Lower leg skin (tissue), 4 donors: ENCODE results near the gene ACBD5. TPM values are rescaled to one million over a fixed set of nuclear protein-coding genes. Genes with fewer than 3 reads are reported as not detected.
"Not testable (repeated sequence)": the region's sequence is repeated elsewhere in the genome, so short reads cannot be mapped to it uniquely, and the experiment has no call there.

Experiments
- DNase-seq, 2 donors: peaks; one replicate each; pipeline ENCODE4 v3.0.0-alpha.2; 2019; ENCODE audit warnings: low spot score in 2 of 2
- H3K4me3 ChIP-seq: fragments of 200-600 bp; sonication (generic); 2 replicates; pipeline ENCODE4 v1.5.1; 2017; ENCODE audit warnings: mild to moderate bottlenecking, low read depth; ENCODE audit not compliant: poor library complexity, severe bottlenecking
- CTCF ChIP-seq, 3 donors: fragments of 450-650 bp; IDR thresholded peaks; one replicate each; pipeline ENCODE4 v1.5.1; 2016; ENCODE audit warnings: antibody characterized with exemption in 3 of 3, mild to moderate bottlenecking in 3 of 3, moderate library complexity in 2 of 3
- POLR2A ChIP-seq, 2 donors: fragments of 450-650 bp; IDR thresholded peaks; one replicate each; pipeline ENCODE4 v1.6.1; 2016 to 2017; ENCODE audit warnings: antibody characterized with exemption in 2 of 2, mild to moderate bottlenecking in 1 of 2, moderate library complexity in 1 of 2
- WGBS, 2 donors: methylation state at CpG; one replicate each; pipeline ENCODE4 v1.1.5; 2018; 5-methylcytosine and 5-hydroxymethylcytosine counted together
- intact Hi-C: fragments of 100-400 bp; cut with DNase I; formaldehyde crosslinking; loops from one replicate; pipeline ENCODE4 v1.15.0; 2023; ENCODE audit warnings: low total_unique reads
- total RNA-seq, 4 donors: library from RNA; depleted of rRNA; stranded (reverse); fragments of >200 nt; gene quantifications; one replicate each; pipeline ENCODE4 v1.1.0, GENCODE V29; 2016

Gene ACBD5
- total RNA-seq, 4 donors from 2014 or later = 22.3 to 36.8 (median 33.5) TPM

GRCh38 chr10:27242473-27242950, 1.9 kb upstream of the ACBD5 start:
- no peak for DNase-seq
- WGBS, 2 donors = 0 to 1% methylated on average over 6 of the region's 6 CpGs
- TF ChIP-seq CTCF (IDR thresholded peaks at IDR 0.05) = no peak
- no peak for TF ChIP-seq POLR2A (IDR thresholded peaks at IDR 0.05)
- intact Hi-C loops = no loop called here
- peak overlapping the region; percentile 62 for H3K4me3 ChIP-seq

- H3K4me3 ChIP-seq = peak overlapping the region; percentile 62
- WGBS, 2 donors = 1% methylated on average over 44 to 49 of the region's 59 CpGs
- TF ChIP-seq CTCF (IDR thresholded peaks at IDR 0.05) = no peak
- peak in 1 of 2 donors; percentile 64 for TF ChIP-seq POLR2A (IDR thresholded peaks at IDR 0.05)
- DNase-seq = peak; percentile 87 to 98
- intact Hi-C loops = no loop called here
Measured at GRCh38 chr10:27241652-27242472, 1.3 kb upstream of the ACBD5 start.

- TF ChIP-seq CTCF (IDR thresholded peaks at IDR 0.05) (no peak), POLR2A (IDR thresholded peaks at IDR 0.05) (no peak)
- intact Hi-C loops = no loop called here
- peak overlapping the region; percentile 62 for H3K4me3 ChIP-seq
- peak; percentile 30 to 87 for DNase-seq
- WGBS, 2 donors = 2 to 4% methylated on average over 19 to 32 of the region's 33 CpGs
Measured at GRCh38 chr10:27241010-27241651, 534 bp upstream of the ACBD5 start.

- WGBS, 2 donors = 89 to 93% methylated on average over 8 of the region's 8 CpGs
- H3K4me3 ChIP-seq, intact Hi-C loops: not testable (repeated sequence)
- peak in 1 of 2 donors; percentile 67 for DNase-seq
Measured at GRCh38 chr10:27237531-27237930, 3.1 kb downstream of the ACBD5 start.

GRCh38 chr10:27236589-27237128, 3.9 kb downstream of the ACBD5 start:
- 72 to 78% methylated on average over 9 of the region's 9 CpGs for WGBS, 2 donors
- H3K4me3 ChIP-seq, intact Hi-C loops: not testable (repeated sequence)
- peak in 1 of 2 donors; percentile 39 for DNase-seq

GRCh38 chr10:27235706-27236105, 4.9 kb downstream of the ACBD5 start:
- H3K4me3 ChIP-seq = no peak overlapping the region
- intact Hi-C loops = no loop called here
- 85 to 89% methylated on average over 1 of the region's 1 CpG for WGBS, 2 donors
- no peak for DNase-seq
- TF ChIP-seq POLR2A (IDR thresholded peaks at IDR 0.05) (no peak), CTCF (IDR thresholded peaks at IDR 0.05) (no peak)
